SK-MEL-5 (cell line): ENCODE data around the gene SPATA4. TPM values are rescaled to one million over a fixed set of nuclear protein-coding genes. Genes with fewer than 3 reads are reported as not detected.

Source experiments
- DNase-seq: peaks from one replicate; pipeline ENCODE4 v3.0.0-alpha.2; 2016; ENCODE audit warnings: low read depth, low spot score
- in situ Hi-C: cut with HindIII; loops from 2 replicates; pipeline ENCODE4 v1.10.0; 2016; ENCODE audit warnings: low sequenced_read_pairs, high pct_unique_total_duplicates, low pct_unique_long_range_greater_than_20kb
- total RNA-seq: library from RNA; depleted of rRNA; stranded (reverse); fragments of >200 nt; shearing (Covaris generic); gene quantifications from 2 replicates; pipeline ENCODE4 v1.2.3, GENCODE V29; 2014

Gene SPATA4
- total RNA-seq, 1 experiment from 2014 or later, result not detected

DNA sequence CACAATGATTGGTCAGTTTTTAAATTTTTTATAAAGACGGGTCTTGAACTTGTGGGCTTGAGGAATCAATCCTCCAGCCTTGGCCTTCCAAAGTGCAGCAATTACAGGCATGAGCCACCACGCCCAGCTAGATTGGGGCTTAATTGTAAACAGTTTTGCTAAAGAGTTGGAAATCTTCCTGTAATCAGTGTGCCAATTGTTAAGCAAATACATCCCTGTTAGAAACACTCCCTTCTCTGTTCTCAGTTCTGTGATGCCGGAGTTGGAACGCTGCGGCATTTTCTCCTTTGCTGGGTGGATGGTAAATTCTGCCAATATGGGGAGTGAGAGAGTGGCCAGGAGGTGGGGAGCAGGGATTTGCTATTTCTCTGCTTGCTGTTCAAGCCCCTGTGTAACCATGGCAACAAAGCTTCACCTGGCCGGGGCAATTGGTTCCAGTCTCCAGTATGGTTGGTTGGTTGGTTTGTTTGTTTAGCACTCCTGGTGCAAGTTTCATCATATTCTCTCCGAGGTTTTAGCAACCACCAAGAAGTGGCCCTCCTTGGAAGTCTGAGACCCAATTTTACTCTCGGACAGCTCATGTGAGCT is 3.0 kb upstream of the SPATA4 start:
- no peak for DNase-seq
- in situ Hi-C loops, result no loop called here

DNA sequence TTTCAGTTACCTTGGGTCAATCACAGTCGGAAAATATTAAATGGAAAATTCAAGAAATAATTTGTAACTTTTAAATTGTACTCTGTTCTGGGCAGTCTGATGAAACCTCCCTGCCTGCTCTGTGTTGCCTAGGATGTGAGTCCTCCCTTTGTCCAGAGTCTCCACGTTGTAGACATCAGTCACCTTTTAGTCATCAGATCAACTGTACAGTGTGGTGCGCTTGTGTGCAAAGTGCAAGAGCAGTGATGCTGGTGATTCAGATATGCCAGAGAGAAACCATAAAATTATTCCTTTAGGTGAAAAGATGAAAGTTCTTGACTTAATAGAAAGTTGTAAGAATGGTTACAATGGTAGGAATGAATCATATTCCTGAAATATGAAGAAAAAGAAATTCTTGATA is 1.4 kb downstream of the SPATA4 start:
- in situ Hi-C loops, result no loop called here
- DNase-seq, result no peak

DNA sequence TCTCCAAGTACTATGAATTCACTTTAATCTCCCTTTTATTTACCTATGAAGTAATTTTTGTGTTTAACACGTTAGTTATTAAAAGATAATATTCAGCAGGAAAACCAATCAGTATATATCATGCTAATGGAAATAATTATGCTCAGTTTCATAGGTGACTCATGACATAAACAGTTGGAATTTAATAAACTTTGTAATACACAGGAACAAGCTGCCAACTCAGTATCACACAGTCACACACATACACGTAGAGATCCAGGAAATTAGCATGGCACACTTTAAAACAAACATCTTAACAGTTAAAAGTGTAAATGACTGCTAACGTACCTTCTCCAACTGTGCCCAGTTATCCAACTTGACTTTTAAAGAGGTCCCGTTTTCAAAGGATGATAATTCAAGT is 2.3 kb downstream of the SPATA4 start:
- in situ Hi-C loops, result no loop called here
- DNase-seq, result no peak

DNA sequence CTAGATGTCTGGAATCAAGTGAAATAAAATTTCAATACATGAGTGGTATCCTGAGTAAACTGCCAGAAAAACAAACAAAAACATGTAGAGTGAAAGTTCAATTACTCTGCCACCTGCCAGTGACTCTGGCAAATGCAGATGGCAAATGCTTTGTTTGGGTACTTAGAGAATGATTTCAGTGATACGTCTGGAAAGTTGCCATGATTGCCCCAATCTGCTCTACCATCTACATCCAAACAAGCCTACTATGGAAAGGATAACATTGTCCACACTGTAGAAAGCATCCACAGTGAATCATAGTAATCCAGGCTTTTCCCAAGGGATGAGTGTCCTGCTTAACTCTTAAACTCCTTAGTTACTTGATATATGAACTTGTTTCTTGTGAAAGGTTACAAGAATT is 3.4 kb downstream of the SPATA4 start:
- DNase-seq, result no peak

DNA sequence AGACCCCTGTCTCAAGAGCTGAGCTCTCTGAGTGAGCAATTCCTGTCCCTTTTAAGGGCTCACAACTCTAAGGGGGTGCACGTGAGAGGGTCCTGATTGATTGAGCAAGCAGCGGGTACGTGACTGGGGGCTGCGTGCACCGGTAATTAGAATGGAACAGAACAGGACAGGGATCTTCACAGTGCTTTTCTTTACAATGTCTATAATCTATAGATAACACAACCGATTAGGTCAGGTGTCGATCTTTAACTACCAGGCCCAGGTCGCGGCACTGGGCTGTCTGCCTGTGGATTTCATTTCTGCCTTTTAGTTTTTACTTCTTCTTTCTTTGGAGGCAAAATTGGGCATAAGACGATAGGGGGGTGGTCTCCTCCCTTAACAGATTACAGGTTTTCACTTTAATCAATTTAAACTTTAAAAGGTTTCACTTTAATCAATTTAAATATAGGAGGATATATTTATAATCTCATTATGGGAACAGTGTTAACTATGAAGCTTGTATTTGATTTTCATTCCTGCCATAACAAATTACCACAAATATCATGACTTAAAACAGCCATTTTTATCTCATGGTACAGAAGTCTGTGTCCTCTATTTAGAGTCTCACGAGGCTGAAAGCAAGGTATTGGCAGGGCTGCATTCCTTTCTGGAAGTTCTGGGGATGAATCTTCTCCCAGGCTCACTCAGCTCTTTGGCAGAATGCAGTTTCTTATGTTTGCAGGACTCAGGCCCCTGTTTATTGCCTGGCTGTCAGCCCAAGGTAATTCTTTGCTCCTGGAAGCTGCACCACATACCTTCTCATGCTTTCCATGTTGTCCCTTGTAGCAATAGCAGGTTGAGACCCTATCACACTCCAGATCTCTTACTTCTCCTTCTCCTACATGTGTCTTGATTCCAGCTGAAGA is 5.2 kb downstream of the SPATA4 start:
- in situ Hi-C loops, result no loop called here
- DNase-seq, result no peak

More for the DNA sequence above, 3.4 kb downstream of the SPATA4 start:
- in situ Hi-C loops, result no loop called here

DNA sequence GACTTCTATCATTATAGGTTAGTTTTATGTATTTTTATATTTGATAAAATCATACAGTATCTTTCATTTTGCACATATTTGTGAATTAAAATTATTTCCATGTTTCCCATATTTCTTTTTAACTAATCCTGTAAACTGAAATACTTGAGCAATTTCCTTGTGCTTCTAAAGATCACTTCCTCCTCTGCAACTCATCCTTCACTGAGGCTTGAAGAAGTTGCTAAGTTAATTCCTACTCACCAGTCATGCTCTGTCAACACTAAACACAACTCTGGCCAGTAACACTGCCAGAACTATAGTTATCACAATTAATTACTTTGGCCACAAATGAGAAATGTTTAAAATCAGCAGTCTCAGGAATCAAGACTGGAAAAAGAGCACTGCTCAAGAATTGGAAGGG is 6.7 kb downstream of the SPATA4 start:
- in situ Hi-C loops, result no loop called here
- no peak for DNase-seq

DNA sequence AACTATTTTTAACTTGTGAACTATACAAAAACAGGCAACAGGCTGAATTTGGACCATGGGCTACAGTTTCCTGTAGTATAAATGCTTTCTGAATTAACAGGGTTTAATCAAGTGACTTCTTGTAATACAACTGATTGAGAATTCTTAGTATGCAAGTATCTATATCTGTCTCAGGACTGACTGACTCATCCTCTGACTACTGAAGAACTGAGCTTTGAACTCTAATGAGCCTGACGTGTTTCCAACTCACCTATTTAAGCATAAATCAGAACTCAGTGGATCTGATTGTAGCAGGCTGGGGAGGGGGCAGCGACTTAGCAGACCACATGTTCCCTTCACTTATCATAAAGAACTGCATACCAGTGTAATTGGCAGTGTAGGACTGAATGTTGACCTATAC is 7.8 kb downstream of the SPATA4 start:
- DNase-seq, result no peak
- in situ Hi-C loops, result no loop called here

DNA sequence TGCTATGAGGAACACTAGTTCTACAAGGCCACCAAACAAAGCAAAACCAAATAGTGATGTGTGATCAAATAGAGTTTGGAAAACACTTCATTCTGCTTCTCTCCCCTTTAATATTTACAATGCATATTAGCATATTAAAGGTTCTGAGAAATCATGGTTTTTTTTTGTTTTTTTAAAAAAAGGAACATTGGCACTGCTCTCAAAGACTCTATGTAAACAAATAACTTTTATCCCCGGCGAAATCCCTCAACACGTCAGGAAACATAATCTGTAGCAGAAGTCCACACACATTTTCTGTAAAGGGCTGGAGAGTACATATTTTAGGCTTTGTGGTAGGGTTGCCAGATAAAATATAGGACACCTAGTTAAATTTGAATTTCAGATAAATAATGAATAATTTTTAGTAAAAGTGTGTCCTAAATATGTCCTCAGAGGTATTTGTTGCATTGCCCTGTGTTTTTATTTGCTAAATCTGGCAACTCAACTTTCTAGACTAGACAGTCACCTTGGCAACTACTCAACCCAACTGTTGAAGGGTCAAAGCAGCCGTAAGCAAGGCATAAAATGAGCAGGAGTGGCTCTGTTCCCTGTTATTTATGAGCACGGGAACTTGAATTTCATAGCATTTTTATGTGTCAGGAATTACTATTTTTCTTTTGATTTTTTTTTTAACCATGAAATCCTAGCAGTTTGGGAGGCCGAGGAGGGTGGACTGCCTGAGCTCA is 8.6 kb downstream of the SPATA4 start:
- no peak for DNase-seq
- in situ Hi-C loops, result no loop called here

DNA sequence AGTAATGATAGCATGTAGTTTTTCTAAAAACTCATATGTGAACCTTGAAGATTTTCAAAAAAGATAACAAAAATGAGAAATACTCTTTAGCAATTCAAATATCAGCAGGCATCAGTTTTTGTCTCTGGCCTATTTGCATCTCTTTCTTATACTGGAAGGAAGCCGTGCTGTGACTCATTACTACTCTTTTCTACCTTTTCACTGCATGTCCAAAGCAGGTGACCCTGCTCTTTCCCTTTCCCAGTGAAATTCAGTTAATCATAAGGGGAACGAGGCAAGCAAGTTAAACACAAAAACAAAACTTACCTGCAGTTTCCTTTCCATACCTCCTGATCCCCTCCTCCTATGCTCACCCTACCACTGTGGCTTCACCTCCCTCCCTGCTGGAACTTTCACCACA is 9.3 kb downstream of the SPATA4 start:
- in situ Hi-C loops, result no loop called here
- no peak for DNase-seq

DNA sequence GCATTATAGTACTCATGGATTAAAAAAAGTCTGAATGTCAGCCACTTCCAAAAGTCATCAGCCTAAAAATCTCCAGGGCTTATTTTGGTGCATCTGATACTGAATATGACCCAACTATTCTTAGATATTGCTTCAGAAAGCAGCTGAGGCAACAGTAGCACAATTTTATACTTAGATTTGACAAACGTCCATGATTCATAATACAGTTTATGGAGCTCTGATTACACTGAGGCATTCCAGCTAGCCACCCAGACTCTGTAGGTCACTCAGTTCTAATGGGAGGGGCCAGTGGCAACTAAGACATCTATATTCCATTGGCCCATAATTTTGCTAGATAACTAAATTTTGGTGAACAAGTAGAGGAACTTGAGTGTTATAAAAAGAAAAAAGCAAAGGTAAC is 10.3 kb downstream of the SPATA4 start:
- in situ Hi-C loops, result no loop called here
- DNase-seq, result no peak

DNA sequence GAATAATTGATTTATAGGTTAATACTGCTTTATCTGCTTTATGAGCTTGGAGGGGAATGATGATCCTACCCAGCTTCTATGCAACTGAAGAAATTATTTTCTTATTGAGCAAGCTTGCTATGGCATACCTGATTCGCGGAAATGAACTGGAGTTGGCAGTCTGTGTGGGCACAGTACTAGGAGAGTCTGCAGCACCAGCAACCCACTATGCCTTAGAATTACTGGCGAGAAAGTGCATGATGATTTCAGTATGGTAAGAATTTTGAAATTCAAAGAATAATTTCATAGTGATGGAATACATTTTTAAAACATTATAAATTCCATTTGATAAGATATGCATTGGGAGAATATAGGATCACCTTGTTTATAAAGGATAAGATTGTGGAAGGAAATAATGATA is 32.3 kb downstream of the SPATA4 start:
- in situ Hi-C loops, result no loop called here
- DNase-seq, result no peak

DNA sequence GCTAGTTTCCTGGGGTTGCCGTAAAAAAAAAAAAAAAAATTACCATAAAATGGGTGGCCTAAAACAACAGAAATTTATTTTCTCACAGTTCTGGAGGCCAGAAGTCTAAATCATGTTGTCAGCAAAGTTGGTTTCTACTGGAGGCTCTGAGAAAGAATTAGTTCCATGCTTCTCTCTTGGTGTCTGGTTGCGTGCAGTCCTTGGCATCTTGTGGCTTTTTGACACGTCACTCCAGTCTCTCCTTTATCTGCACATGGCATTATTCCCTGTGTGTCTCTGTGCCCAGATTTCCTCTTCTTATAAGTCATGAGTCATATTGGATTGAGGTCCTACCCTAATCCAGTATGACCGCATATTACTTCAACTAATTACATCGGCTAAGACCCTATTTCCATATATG is 38.7 kb downstream of the SPATA4 start:
- in situ Hi-C loops, result no loop called here
- DNase-seq, result no peak

DNA sequence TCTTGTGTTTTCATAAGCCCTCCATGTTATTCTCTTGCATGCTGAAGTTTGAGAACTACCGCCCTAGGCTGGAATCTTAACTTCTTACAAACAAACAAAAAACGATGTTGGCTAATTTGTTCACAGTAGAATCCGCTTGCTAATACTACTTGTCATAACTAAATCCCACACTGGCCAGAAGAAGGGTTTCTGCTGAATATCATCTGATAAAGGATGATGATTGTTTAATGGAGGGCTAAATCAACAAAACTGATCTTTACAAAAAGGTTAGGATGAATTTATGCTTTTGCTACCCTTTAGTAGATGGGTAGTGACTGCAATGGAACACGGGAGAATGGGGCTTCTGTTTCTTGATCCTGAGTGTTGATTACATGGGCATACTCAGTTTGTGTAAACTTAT is 42.3 kb downstream of the SPATA4 start:
- DNase-seq, result no peak
- in situ Hi-C loops, result no loop called here

DNA sequence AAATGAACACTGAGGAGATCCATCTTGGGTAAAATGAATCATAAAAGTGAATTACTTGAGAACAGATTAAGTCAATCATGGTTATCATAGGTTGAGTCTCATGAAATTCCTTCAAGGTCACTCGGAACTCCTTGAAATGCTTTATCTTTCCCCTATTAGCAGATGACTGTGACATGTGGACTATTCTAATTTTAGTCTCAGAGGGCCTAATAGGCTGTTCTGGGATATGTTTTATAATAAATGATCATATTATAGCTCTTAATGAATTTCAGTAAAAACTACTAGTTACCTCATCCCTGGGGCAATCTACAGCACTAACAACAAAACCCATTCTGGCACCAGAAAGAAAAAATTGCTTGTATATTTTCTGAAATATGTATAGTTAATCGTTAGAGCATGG is 44.7 kb downstream of the SPATA4 start:
- DNase-seq, result peak; percentile 19
- in situ Hi-C loops, result no loop called here

DNA sequence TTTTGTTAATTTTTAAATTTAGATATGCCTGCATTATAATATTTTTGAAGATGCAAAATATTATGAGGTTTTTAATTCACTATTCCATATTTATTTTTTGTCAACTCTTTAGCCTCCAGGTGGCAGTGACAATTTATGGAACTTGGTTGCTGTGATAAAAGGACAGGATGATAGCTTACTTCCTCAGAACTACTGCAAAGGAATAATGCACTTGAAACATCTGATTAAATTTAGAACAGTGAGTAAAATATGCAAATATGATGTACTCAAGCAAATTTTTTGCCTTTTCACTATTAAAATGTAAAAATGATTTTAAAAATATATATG is 45.1 kb downstream of the SPATA4 start:
- in situ Hi-C loops, result no loop called here
- peak; percentile 58 for DNase-seq

DNA sequence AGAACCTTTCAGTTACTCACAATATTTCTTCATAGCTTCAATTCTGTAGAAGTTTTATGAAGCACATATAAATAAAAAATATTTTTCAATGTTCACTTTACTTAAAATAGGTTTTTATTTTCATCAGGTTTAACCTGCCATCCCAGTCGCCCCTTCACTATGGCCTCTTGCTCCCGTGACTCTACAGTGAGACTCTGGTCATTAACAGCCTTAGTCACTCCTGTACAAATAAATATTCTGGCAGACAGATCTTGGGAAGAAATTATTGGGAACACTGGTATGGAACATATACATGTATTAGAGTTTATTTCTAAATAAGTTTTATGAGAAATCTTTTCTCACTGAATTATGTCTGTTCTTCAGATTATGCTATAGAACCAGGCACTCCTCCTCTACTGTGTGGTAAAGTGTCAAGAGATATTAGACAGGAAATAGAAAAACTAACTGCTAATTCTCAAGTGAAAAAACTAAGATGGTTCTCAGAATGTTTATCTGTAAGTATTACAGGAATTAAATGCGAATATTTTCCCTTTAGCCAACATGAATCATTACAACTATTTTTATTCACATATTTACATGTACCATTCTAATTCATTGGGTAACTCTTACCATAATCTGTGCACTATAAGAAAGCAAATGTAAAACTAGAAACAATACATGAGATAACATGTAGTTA is 45.6 kb downstream of the SPATA4 start:
- in situ Hi-C loops, result no loop called here
- DNase-seq, result no peak

DNA sequence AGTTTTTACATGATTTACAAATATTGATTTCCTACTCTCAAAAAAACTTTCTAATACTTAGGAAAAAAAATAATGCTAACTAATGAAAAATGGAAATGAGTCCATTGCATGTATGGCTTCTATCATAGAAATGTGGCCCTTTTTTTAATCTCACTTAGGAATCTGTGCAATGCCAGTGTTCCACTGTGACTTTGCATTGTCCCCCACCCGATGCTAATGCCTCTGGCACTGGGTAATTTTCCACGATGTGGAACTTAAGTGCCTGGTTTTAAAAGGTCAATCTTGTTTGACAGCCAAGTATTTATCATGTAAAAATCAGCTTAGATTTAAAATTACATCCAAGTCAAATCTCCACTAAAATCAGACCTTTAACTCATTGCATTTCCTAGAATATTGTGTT is 53.1 kb downstream of the SPATA4 start:
- in situ Hi-C loops, result no loop called here

DNA sequence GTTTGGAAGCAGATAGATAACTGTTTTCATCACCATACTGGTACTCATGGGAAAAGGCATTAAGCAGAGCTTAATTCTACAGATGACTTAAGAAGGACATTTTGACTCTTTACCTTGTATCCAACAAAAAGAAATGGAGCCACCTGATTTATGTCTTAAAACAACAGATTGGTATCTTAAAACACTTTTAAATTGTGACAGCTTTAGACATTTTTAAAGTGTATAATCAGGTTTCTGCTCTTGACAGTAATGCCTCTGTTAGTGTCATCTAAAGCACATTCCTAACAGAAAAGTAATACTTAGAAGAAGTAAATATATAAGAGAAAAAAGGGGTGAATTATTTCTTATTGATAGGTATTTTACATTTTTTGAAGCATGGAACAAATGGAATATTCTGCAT is 55.9 kb downstream of the SPATA4 start:
- DNase-seq, result no peak
- in situ Hi-C loops, result no loop called here

More for the DNA sequence above, 53.1 kb downstream of the SPATA4 start:
- DNase-seq, result no peak
